ENCODE measurements around the gene RAD51D. TPM values are rescaled to one million over a fixed set of nuclear protein-coding genes. Genes with fewer than 3 reads are reported as not detected.

The RAD51D gene
- total RNA-seq, 2 experiments from 2014 or later: 32.4 to 36.2 TPM

GRCh38 chr17:35101725-35102124 is 17.9 kb downstream of the RAD51D start:
- no peak for ATAC-seq
- TF ChIP-seq CTCF (IDR thresholded peaks at IDR 0.05): no peak
- peaks cover 43% of the 10 kb centered on the region for H3K36me3 Mint-ChIP-seq (ENCODE audit: low read depth)
- H3K4me3 Mint-ChIP-seq: no peak overlapping the region
- CTCF ChIA-PET: interaction anchor here (1.0 to 2.2 kb wide), 3 partner anchors 9 to 33 kb away, joined by 3 to 12 read pairs (median 3); partner anchors contain the start of gene RAD51D
- H3K27me3 Mint-ChIP-seq: no peaks in the 10 kb centered on the region
- intact Hi-C loops (cut with micrococcal nuclease): loop anchor here (5.0 kb wide), 1 partner anchor 104 kb away; no protein-coding TSS in a partner anchor
- no peaks in the 10 kb centered on the region for H3K9me3 Mint-ChIP-seq
- no peak overlapping the region for H3K27ac Mint-ChIP-seq
- no peak for DNase-seq
- H3K4me1 Mint-ChIP-seq (ENCODE audit: low read depth): peaks cover 9% of the 10 kb centered on the region
- POLR2A ChIA-PET: interaction anchor here (0.8 kb wide), 1 partner anchor 9 kb away, joined by 3 read pairs; no protein-coding TSS in a partner anchor

- no peaks in the 10 kb centered on the region for H3K9me3 Mint-ChIP-seq
- POLR2A ChIA-PET: interaction anchor here (0.8 kb wide), 1 partner anchor 8 kb away, joined by 3 read pairs; no protein-coding TSS in a partner anchor
- no peak for TF ChIP-seq CTCF (IDR thresholded peaks at IDR 0.05)
- no peak for DNase-seq
- no peak for ATAC-seq
- CTCF ChIA-PET: interaction anchor here (1.4 to 2.2 kb wide), 2 partner anchors 8 to 18 kb away, joined by 3 to 12 read pairs; partner anchors contain the start of gene RAD51D
- no peaks in the 10 kb centered on the region for H3K27me3 Mint-ChIP-seq
- intact Hi-C loops (cut with micrococcal nuclease): loop anchor here (5.0 kb wide), 1 partner anchor 104 kb away; no protein-coding TSS in a partner anchor
- no peak overlapping the region for H3K4me3 Mint-ChIP-seq
- peaks cover 36% of the 10 kb centered on the region for H3K36me3 Mint-ChIP-seq (ENCODE audit: low read depth)
- H3K4me1 Mint-ChIP-seq (ENCODE audit: low read depth): peaks cover 9% of the 10 kb centered on the region
- H3K27ac Mint-ChIP-seq: no peak overlapping the region
Measured at GRCh38 chr17:35101036-35101435, 18.6 kb downstream of the RAD51D start.

- intact Hi-C loops (cut with micrococcal nuclease): loop anchor here (5.0 kb wide), 1 partner anchor 103 kb away; no protein-coding TSS in a partner anchor
- POLR2A ChIA-PET: no interaction called here
- ATAC-seq (no peak), DNase-seq (no peak)
- Mint-ChIP-seq H3K4me1 (ENCODE audit: low read depth) (peaks cover 9% of the 10 kb centered on the region), H3K27me3 (no peaks in the 10 kb centered on the region), H3K9me3 (no peaks in the 10 kb centered on the region), H3K4me3 (no peak overlapping the region), H3K36me3 (ENCODE audit: low read depth) (peaks cover 26% of the 10 kb centered on the region), H3K27ac (no peak overlapping the region)
- CTCF ChIA-PET: interaction anchor here (1.4 kb wide), 1 partner anchor 10 kb away, joined by 4 read pairs; no protein-coding TSS in a partner anchor
- no peak for TF ChIP-seq CTCF (IDR thresholded peaks at IDR 0.05)
Measured at GRCh38 chr17:35099908-35100307, 19.8 kb downstream of the RAD51D start.

- Mint-ChIP-seq H3K4me1 (ENCODE audit: low read depth) (peaks cover 9% of the 10 kb centered on the region), H3K9me3 (no peaks in the 10 kb centered on the region), H3K27me3 (no peaks in the 10 kb centered on the region), H3K4me3 (no peak overlapping the region), H3K27ac (no peak overlapping the region), H3K36me3 (ENCODE audit: low read depth) (peaks cover 20% of the 10 kb centered on the region)
- intact Hi-C loops (cut with micrococcal nuclease): no loop called here
- no peak for TF ChIP-seq CTCF (IDR thresholded peaks at IDR 0.05)
- no peak for DNase-seq
- ChIA-PET CTCF (interaction anchor here (1.0 to 1.8 kb wide), 2 partner anchors 8 to 22 kb away, joined by 3 to 7 read pairs; no protein-coding TSS in a partner anchor), POLR2A (interaction anchor here (0.6 to 0.7 kb wide), 3 partner anchors 28 to 473 kb away, joined by 3 read pairs; no protein-coding TSS in a partner anchor)
- ATAC-seq: no peak
Measured at GRCh38 chr17:35097776-35098175, 21.9 kb downstream of the RAD51D start.

GRCh38 chr17:35095741-35096140 is 23.9 kb downstream of the RAD51D start:
- intact Hi-C loops (cut with micrococcal nuclease): no loop called here
- Mint-ChIP-seq H3K4me1 (ENCODE audit: low read depth) (peaks cover 9% of the 10 kb centered on the region), H3K36me3 (ENCODE audit: low read depth) (peaks cover 16% of the 10 kb centered on the region), H3K4me3 (no peak overlapping the region), H3K27me3 (no peaks in the 10 kb centered on the region), H3K9me3 (no peaks in the 10 kb centered on the region), H3K27ac (no peak overlapping the region)
- DNase-seq (no peak), ATAC-seq (no peak)
- ChIA-PET POLR2A (interaction anchor here (1.2 to 1.9 kb wide), 2 partner anchors 11 to 24 kb away, joined by 4 to 7 read pairs; partner anchors contain the start of gene RAD51D), CTCF (interaction anchor here (1.7 to 4.4 kb wide), 3 partner anchors 24 to 105 kb away, joined by 3 to 23 read pairs (median 7); partner anchors contain the start of gene RAD51D)
- no peak for TF ChIP-seq CTCF (IDR thresholded peaks at IDR 0.05)
